GM19193 (cell line): ENCODE measurements around the gene SPEM3.

Experiments used
- POLR2A ChIP-seq: IDR thresholded peaks from 4 replicates; pipeline ENCODE4 v1.6.1; 2011; ENCODE audit not compliant: insufficient read depth, insufficient read length; ENCODE audit errors: extremely low read depth

Gene SPEM3

GRCh38 chr17:7464081-7464480 lies 35.4 kb downstream of the SPEM3 start:
- no peak for TF ChIP-seq POLR2A

- no peak for TF ChIP-seq POLR2A
Observed at GRCh38 chr17:7465597-7466275, 37.1 kb downstream of the SPEM3 start.

GRCh38 chr17:7466318-7466638 lies 37.6 kb downstream of the SPEM3 start:
- no peak for TF ChIP-seq POLR2A

GRCh38 chr17:7466639-7467341 lies 38.1 kb downstream of the SPEM3 start:
- TF ChIP-seq POLR2A = no peak

GRCh38 chr17:7467498-7467897 lies 38.8 kb downstream of the SPEM3 start:
- no peak for TF ChIP-seq POLR2A

GRCh38 chr17:7468290-7468689 lies 39.6 kb downstream of the SPEM3 start:
- no peak for TF ChIP-seq POLR2A

- no peak for TF ChIP-seq POLR2A
Observed at GRCh38 chr17:7468804-7469389, 40.2 kb downstream of the SPEM3 start.

- TF ChIP-seq POLR2A = no peak
Observed at GRCh38 chr17:7471729-7472128, 43.1 kb downstream of the SPEM3 start.

GRCh38 chr17:7475764-7476422 lies 47.2 kb downstream of the SPEM3 start:
- TF ChIP-seq POLR2A = no peak

- TF ChIP-seq POLR2A = no peak
Observed at GRCh38 chr17:7476494-7476893, 47.8 kb downstream of the SPEM3 start.

GRCh38 chr17:7476951-7477350 lies 48.3 kb downstream of the SPEM3 start:
- TF ChIP-seq POLR2A = no peak

- TF ChIP-seq POLR2A = no peak
Observed at GRCh38 chr17:7477392-7478275, 49.0 kb downstream of the SPEM3 start.

GRCh38 chr17:7478276-7479212 lies 49.9 kb downstream of the SPEM3 start:
- no peak for TF ChIP-seq POLR2A

GRCh38 chr17:7479213-7480088 lies 50.8 kb downstream of the SPEM3 start, which contains the start of gene ZBTB4:
Gene ZBTB4 (minus strand): TSS chr17:7479631. CDS start chr17:7466801, 12,830 bp downstream.
- peak; percentile 55 for TF ChIP-seq POLR2A

GRCh38 chr17:7480089-7480384 lies 51.4 kb downstream of the SPEM3 start:
- TF ChIP-seq POLR2A = no peak
